NT2/D1 (cell line): ENCODE measurements around the gene GPR50.

Experiments
- DNase-seq: peaks from one replicate; pipeline ENCODE4 v3.0.0-alpha.2; 2011; ENCODE audit warnings: low read depth, low spot score
- H3K27me3 ChIP-seq: 2 replicates; pipeline ENCODE4 v1.6.0; 2011; ENCODE audit warnings: mild to moderate bottlenecking; ENCODE audit not compliant: insufficient read length, insufficient read depth
- H3K36me3 ChIP-seq: 2 replicates; pipeline ENCODE4 v1.6.1; 2011; ENCODE audit warnings: mild to moderate bottlenecking, low read length, mixed read lengths; ENCODE audit not compliant: insufficient read depth, insufficient read length
- H3K4me1 ChIP-seq: 2 replicates; pipeline ENCODE4 v1.5.1; 2011; ENCODE audit not compliant: insufficient read depth, insufficient read length
- H3K4me3 ChIP-seq: 2 replicates; pipeline ENCODE4 v1.5.1; 2011; ENCODE audit warnings: low read depth; ENCODE audit not compliant: insufficient read length
- H3K9ac ChIP-seq: 2 replicates; pipeline ENCODE4 v1.6.0; 2011; ENCODE audit warnings: low read depth; ENCODE audit not compliant: insufficient read length
- H3K9me3 ChIP-seq: 2 replicates; pipeline ENCODE4 v1.5.1; 2011; ENCODE audit warnings: mild to moderate bottlenecking, low read length; ENCODE audit not compliant: insufficient read depth
- SUZ12 ChIP-seq: IDR thresholded peaks from 2 replicates; pipeline ENCODE4 v1.6.1; 2011; ENCODE audit not compliant: insufficient read length, insufficient read depth; ENCODE audit errors: extremely low read depth
- YY1 ChIP-seq: IDR thresholded peaks from 2 replicates; pipeline ENCODE4 v1.6.1; 2011; ENCODE audit not compliant: insufficient read length, insufficient read depth
- ZNF274 ChIP-seq: IDR thresholded peaks from 2 replicates; pipeline ENCODE4 v1.6.1; 2011; ENCODE audit warnings: mild to moderate bottlenecking, low read depth, low read length

The GPR50 gene

GRCh38 chrX:151176231-151176750, at the start of gene GPR50:
Gene GPR50, plus strand, starts transcription at chrX:151176584. Its CDS starts 138 bp downstream, at chrX:151176722.
- Histone ChIP-seq H3K27me3 (peaks cover 41% of the 10 kb centered on the region), H3K4me3 (peak within 1 kb of the TSS; percentile 36), H3K9ac (peak within 1 kb of the TSS; percentile 42), H3K9me3 (peaks cover 12% of the 10 kb centered on the region; the same call in 1 of the 2 replicates), H3K4me1 (no peaks in the 10 kb centered on the region), H3K36me3 (no peaks in the 10 kb centered on the region)
- DNase-seq: no peak
- TF ChIP-seq SUZ12 (no peak), YY1 (no peak), ZNF274 (no peak)

- Histone ChIP-seq H3K9me3 (no peaks in the 10 kb centered on the region), H3K4me1 (no peaks in the 10 kb centered on the region), H3K4me3 (no peak overlapping the region), H3K9ac (no peak overlapping the region), H3K36me3 (no peaks in the 10 kb centered on the region), H3K27me3 (no peaks in the 10 kb centered on the region)
- TF ChIP-seq SUZ12 (no peak), ZNF274 (no peak), YY1 (no peak)
- DNase-seq: no peak
Observed at GRCh38 chrX:151132531-151132930, 43.9 kb upstream of the GPR50 start.

DNA sequence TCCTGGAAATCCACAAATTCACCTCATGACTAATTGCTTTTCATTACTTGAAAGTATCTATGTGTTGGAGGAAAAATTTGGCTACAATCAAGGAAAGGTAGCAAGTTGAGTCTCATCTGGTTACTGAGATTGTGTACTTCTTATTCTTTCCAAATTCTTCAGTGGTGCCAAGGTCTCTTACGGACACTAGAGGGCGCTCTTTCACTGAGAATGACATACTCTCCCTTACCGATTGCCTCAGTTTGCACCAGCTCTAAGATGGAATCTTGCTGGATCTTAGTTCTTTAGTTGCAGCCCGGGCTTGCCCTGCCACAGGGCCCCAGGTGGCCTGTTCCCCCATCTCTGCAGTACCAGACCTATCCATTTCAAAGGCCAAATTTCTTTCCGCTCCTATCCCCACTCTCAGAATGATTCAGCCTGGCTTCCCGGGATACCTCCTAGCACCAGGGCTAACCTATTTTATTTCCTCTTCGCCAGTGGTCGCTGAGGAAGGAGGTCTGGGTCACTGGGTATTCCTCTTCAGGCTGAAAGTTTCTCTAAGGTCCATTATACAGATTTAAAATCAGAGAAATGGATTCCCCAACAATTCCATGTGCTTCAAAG, 24.6 kb upstream of the GPR50 start:
- TF ChIP-seq SUZ12 (no peak), ZNF274 (no peak), YY1 (no peak)
- Histone ChIP-seq H3K4me3 (no peak overlapping the region), H3K9me3 (no peaks in the 10 kb centered on the region), H3K36me3 (no peaks in the 10 kb centered on the region), H3K9ac (no peak overlapping the region), H3K27me3 (no peaks in the 10 kb centered on the region), H3K4me1 (no peaks in the 10 kb centered on the region)
- peak; percentile 30 for DNase-seq

DNA sequence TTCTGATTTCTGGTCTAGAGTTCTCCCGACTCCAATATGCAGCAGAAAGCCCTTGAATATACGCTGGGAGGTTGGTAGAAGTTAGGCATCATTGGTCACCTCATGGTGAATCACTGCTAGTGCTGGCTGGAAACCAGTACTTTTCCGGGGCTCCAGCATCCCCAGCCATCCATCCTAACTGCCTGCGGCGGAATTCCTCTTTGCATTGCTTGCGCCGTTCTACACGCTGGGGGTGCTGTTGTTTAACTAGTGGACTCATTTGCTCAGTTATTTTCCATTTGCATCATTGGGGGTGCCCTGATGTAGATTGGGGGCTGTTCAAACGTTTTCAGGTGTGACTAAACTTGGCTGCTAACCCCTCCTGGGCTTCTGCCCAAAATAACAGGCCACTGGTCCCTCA, 23.3 kb upstream of the GPR50 start:
- Histone ChIP-seq H3K27me3 (no peaks in the 10 kb centered on the region), H3K4me3 (no peak overlapping the region), H3K4me1 (no peaks in the 10 kb centered on the region), H3K9me3 (no peaks in the 10 kb centered on the region), H3K9ac (no peak overlapping the region), H3K36me3 (no peaks in the 10 kb centered on the region)
- no peak for DNase-seq
- TF ChIP-seq ZNF274 (no peak), SUZ12 (no peak), YY1 (no peak)

GRCh38 chrX:151153667-151154066, 22.7 kb upstream of the GPR50 start:
- no peak for TF ChIP-seq SUZ12
- no peak for TF ChIP-seq ZNF274
- no peak for TF ChIP-seq YY1
- Histone ChIP-seq H3K4me3 (no peak overlapping the region), H3K36me3 (no peaks in the 10 kb centered on the region), H3K9ac (no peak overlapping the region), H3K9me3 (no peaks in the 10 kb centered on the region), H3K4me1 (no peaks in the 10 kb centered on the region), H3K27me3 (no peaks in the 10 kb centered on the region)
- no peak for DNase-seq

DNA sequence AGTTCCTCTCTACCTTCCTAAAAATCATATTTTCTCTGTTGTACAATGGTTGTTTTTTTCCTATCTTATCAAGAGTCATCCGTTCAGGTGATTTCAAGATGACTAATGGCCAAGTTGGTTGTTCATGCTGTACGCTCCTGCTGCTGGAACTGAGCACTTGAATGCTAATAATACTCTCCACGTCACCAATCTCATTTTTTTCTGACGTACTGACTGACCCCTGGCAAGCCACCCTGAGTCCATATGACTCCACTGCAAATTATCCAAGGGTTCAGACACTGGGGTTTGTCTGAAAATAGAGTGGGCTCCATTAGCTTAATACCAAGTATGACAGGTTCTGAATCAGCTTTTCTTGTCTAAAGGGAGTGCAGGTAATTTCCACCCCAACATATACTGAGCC, 21.1 kb upstream of the GPR50 start:
- DNase-seq: no peak
- Histone ChIP-seq H3K27me3 (no peaks in the 10 kb centered on the region), H3K4me1 (no peaks in the 10 kb centered on the region), H3K9me3 (no peaks in the 10 kb centered on the region), H3K4me3 (no peak overlapping the region), H3K9ac (no peak overlapping the region), H3K36me3 (no peaks in the 10 kb centered on the region)
- TF ChIP-seq SUZ12 (no peak), ZNF274 (no peak), YY1 (no peak)

GRCh38 chrX:151161690-151162089, 14.7 kb upstream of the GPR50 start:
- DNase-seq: no peak
- H3K36me3 ChIP-seq: no peaks in the 10 kb centered on the region
- no peak overlapping the region for H3K4me3 ChIP-seq
- H3K9me3 ChIP-seq: no peaks in the 10 kb centered on the region
- H3K4me1 ChIP-seq: no peaks in the 10 kb centered on the region
- no peak overlapping the region for H3K9ac ChIP-seq
- no peaks in the 10 kb centered on the region for H3K27me3 ChIP-seq
- TF ChIP-seq YY1 (no peak), SUZ12 (no peak)
